ENCODE data around the gene AOAH. TPM values are rescaled to one million over a fixed set of nuclear protein-coding genes. Genes with fewer than 3 reads are reported as not detected.
"Not testable (repeated sequence)": the region's sequence is repeated elsewhere in the genome, so short reads cannot be mapped to it uniquely, and the experiment has no call there.

Gene AOAH
- total RNA-seq, 1 donor from 2014 or later = 1.6 TPM

GRCh38 chr7:36491317-36491716 is 233.0 kb downstream of the AOAH start:
- no peak for DNase-seq (ENCODE audit: low spot score)
- intact Hi-C loops (cut with DNase I) = no loop called here

DNA sequence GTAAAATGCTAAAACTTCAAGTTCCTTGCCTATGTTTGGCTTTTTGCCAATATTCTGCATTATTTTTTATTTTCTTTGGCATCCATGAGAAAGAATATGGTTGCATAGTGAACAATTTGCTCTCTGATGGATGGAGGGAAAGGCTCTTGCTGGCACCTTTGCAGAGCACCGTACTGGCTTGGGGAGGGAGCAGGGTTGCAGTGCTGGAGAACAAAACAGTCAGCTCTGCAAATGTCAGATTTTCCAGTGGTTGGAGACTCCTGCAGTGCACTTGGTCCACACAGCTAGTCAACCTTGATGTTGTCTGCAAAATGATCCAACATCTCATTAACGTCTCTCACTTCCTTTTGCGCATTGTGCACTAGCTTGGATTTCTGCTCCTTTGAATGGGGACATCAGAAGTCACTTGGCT is 233.9 kb downstream of the AOAH start:
- no peak for DNase-seq (ENCODE audit: low spot score)
- intact Hi-C loops (cut with DNase I) = no loop called here

DNA sequence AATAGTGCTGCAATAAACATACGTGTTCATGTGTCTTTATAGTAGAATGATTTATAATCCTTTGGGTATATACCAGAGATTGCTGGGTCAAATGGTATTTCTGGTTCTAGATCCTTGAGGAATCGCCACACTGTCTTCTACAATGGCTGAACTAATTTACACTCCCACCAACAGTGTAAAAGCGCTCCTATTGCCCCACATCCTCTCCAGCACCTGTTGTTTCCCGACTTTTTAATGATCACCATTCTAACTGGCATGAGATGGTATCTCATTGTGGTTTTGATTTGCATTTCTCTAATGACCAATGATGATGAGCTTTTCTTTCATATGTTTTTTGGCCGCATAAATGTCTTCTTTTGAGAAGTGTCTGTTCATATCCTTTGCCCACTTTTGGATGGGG is 235.6 kb downstream of the AOAH start:
- not testable (repeated sequence) for DNase-seq (ENCODE audit: low spot score)
- intact Hi-C loops (cut with DNase I) = loop anchor here (2.0 to 5.0 kb wide), 3 partner anchors 184 to 710 kb away; no protein-coding TSS in a partner anchor

- no peak for DNase-seq (ENCODE audit: low spot score)
- intact Hi-C loops (cut with DNase I) = loop anchor here (2.0 to 5.0 kb wide), 3 partner anchors 184 to 711 kb away; no protein-coding TSS in a partner anchor
Measured at GRCh38 chr7:36487756-36488336, 236.4 kb downstream of the AOAH start.

DNA sequence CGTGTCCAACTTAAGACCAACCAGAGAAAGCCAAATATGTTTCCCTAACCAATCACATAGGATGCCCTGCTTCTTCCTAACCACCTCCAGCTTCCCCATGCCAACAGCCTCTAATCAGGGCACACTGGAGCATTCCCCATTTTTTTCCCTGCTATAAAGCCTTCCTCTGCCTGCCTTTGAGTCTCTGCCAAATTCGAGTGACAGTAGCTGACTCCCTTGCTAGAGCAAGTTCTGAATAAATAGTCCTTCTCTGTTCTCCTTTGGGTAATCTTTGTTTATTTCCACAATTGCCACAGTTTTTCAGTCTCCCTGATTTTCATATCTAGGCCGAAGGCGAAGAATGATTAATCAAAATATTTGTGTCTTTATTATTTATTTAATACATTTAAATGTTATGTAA is 238.0 kb downstream of the AOAH start:
- no peak for DNase-seq (ENCODE audit: low spot score)
- intact Hi-C loops (cut with DNase I) = loop anchor here (5.0 kb wide), 2 partner anchors 186 to 696 kb away; no protein-coding TSS in a partner anchor

GRCh38 chr7:36484265-36484664 is 240.0 kb downstream of the AOAH start:
- DNase-seq (ENCODE audit: low spot score) = no peak
- intact Hi-C loops (cut with DNase I) = no loop called here

- DNase-seq (ENCODE audit: low spot score); intact Hi-C loops (cut with DNase I): not testable (repeated sequence)
Measured at GRCh38 chr7:36483853-36484252, 240.4 kb downstream of the AOAH start.

- intact Hi-C loops (cut with DNase I) = no loop called here
- no peak for DNase-seq (ENCODE audit: low spot score)
Measured at GRCh38 chr7:36478745-36479144, 245.5 kb downstream of the AOAH start.

- intact Hi-C loops (cut with DNase I) = no loop called here
- DNase-seq (ENCODE audit: low spot score) = no peak
Measured at GRCh38 chr7:36475381-36475780, 248.9 kb downstream of the AOAH start.

DNA sequence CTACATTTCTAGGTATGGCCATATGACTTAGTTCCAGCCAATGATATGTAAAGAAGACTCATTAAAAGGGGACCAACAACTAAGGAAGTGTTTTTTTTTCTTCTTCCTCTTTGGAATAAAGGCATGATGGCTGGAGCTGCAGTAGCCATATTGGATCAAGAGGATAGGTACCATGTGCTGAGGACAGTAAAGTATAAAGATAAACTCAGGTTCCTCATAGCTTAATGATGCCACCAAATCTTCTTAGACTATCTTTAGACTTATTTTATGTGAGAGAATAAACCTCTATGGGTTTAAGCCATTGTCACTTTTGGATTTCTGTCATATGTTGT is 249.3 kb downstream of the AOAH start:
- intact Hi-C loops (cut with DNase I) = no loop called here
- DNase-seq (ENCODE audit: low spot score) = no peak

- intact Hi-C loops (cut with DNase I) = no loop called here
- DNase-seq (ENCODE audit: low spot score) = no peak
Measured at GRCh38 chr7:36474283-36475010, 249.8 kb downstream of the AOAH start.

GRCh38 chr7:36473454-36474282 is 250.6 kb downstream of the AOAH start:
- DNase-seq (ENCODE audit: low spot score) = no peak
- intact Hi-C loops (cut with DNase I) = no loop called here

- intact Hi-C loops (cut with DNase I) = no loop called here
Measured at GRCh38 chr7:36472141-36472729, 252.1 kb downstream of the AOAH start.

GRCh38 chr7:36469236-36469635 is 255.1 kb downstream of the AOAH start:
- DNase-seq (ENCODE audit: low spot score) = no peak
- intact Hi-C loops (cut with DNase I) = no loop called here

More at GRCh38 chr7:36472141-36472729, 252.1 kb downstream of the AOAH start:
- no peak for DNase-seq (ENCODE audit: low spot score)

DNA sequence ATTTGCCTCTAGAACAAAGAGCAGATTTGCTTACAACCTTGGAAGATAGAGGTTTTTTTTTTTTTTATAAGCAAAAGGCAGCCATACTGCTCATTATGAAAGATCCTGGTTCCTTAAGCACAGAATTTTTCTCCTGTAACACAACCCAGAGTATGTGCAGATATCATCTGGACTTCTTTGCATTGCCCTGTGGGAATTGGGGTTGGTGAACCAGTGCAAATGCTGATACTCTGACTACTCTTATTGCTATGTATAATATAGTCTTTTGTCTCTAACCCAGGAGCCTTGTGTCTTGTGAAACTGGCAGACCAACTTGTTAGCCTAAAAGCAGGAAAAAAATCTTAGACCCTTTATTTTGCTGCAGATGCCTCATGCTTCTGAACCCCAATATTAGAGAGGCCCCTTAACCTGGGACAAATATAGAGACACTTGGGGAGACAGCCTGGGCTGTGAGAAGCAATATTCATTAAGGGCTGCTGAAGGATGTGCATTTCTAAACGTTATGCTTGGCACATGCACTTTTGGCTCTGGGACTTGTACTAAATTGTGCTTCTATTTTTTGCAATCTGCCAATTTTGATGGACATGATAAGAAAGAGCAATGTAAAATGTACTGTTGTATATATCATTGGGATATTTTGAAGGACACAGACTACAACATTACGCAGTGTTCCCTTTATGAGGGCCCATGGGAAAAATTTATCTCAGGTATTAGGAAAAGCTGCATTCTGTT is 255.8 kb downstream of the AOAH start:
- intact Hi-C loops (cut with DNase I) = no loop called here
- no peak for DNase-seq (ENCODE audit: low spot score)

GRCh38 chr7:36466001-36466400 is 258.3 kb downstream of the AOAH start:
- DNase-seq (ENCODE audit: low spot score); intact Hi-C loops (cut with DNase I): not testable (repeated sequence)

DNA sequence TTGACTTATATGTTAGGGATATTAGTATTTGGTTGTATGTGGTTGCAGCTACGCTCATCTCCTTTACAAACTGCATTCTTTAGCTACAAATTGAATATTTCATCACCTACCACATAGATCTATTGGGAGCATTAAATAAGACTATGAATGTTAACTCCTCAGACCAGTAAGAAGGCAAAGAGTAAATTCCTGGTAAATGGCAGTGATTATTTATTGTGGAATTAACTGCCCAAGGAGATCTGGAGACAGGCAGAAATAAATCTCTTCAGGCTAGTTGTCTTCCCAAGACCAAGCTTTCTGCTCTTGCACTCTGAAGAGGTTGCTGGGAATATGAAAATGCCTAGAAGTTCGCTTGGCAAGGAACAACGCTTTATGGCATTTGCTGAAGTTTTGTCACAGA is 260.0 kb downstream of the AOAH start:
- no peak for DNase-seq (ENCODE audit: low spot score)
- intact Hi-C loops (cut with DNase I) = no loop called here
